Choroid plexus epithelial cell (primary cell): ENCODE results near the gene SLC13A5.

Experiments used
- DNase-seq: peaks from one replicate; pipeline ENCODE4 v3.0.0-alpha.2; 2010; ENCODE audit warnings: low read depth
- H3K4me3 ChIP-seq: 2 replicates; pipeline ENCODE4 v1.5.1; 2011; ENCODE audit warnings: low read depth, mild to moderate bottlenecking, control low read depth, low read length, moderate library complexity
- TF ChIP-seq, protein P1 (sequence below): conservative IDR thresholded peaks from 2 replicates; pipeline ENCODE4 v1.5.1; 2011; ENCODE audit warnings: low read depth, mild to moderate bottlenecking, control low read depth, inconsistent platforms, low read length, moderate library complexity

SLC13A5 gene

DNA sequence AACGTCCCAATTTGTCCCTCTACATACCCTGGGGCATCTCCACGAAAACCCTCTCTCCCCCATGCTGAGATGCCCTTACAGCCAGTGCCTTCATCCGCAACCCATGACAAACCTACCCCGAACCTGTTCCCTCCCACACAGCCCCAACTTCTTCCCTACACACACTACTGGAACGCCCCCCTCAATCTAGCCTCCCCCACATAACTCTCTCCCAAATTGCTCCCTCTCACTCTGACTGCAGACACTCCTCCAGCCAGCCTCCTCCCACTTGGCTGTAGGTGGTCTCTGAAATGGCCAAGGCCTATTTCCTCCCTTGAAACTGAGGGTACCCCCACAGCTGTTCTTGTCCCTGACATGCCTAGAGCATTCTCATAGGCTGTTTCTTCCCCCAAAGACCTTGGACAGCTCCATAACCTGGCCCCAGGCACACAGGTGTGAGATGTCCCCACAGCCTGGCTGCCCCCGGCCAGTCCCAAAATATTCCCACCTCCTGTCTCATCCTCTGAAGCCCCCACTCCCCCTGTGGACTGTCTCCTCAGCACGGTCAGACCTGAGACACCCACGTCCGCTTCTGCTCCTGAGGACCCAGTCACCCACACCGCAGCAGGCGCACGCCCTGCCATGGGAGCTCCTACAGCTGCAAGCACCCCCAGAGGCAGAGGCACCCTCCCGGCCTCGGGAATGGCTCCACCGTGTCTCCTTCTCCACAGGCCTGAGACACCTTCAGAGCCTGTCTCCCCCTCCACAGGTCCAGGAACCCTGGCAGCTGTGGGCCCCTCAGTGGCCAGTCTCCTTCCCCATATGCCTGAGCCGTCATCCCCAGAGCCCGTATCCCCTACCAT, 76.3 kb downstream of the SLC13A5 start:
- no peak overlapping the region for H3K4me3 ChIP-seq
- no peak for DNase-seq
- TF ChIP-seq, protein P1, sequence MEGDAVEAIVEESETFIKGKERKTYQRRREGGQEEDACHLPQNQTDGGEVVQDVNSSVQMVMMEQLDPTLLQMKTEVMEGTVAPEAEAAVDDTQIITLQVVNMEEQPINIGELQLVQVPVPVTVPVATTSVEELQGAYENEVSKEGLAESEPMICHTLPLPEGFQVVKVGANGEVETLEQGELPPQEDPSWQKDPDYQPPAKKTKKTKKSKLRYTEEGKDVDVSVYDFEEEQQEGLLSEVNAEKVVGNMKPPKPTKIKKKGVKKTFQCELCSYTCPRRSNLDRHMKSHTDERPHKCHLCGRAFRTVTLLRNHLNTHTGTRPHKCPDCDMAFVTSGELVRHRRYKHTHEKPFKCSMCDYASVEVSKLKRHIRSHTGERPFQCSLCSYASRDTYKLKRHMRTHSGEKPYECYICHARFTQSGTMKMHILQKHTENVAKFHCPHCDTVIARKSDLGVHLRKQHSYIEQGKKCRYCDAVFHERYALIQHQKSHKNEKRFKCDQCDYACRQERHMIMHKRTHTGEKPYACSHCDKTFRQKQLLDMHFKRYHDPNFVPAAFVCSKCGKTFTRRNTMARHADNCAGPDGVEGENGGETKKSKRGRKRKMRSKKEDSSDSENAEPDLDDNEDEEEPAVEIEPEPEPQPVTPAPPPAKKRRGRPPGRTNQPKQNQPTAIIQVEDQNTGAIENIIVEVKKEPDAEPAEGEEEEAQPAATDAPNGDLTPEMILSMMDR: no peak

DNA sequence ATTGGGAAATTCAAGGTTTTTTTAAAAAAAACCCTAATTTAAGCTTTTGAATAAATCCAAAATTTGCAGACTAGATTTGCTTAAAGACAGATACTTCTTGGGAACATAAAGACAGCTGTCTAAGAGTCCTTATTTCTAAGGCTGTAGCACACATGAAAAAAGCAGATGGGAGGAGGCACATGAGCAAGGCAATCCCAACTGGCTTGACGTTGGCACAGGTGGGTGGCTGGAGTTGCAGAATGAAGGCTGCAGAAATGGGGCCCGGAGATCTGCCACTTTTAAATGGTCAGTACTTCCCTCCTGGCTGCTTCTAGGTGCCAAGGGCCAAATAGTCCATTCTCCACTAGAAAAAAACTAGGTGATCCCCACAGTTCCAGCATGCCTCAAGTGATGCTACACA, 77.1 kb downstream of the SLC13A5 start:
- no peak overlapping the region for H3K4me3 ChIP-seq
- TF ChIP-seq, protein P1: no peak
- DNase-seq: no peak
